Measurements from ENCODE around the gene CRYBA1. TPM values are rescaled to one million over a fixed set of nuclear protein-coding genes. Genes with fewer than 3 reads are reported as not detected.
"Not testable (repeated sequence)": the region's sequence is repeated elsewhere in the genome, so short reads cannot be mapped to it uniquely, and the experiment has no call there.

Gene CRYBA1
- total RNA-seq, 1 experiment from 2014 or later: not detected

DNA sequence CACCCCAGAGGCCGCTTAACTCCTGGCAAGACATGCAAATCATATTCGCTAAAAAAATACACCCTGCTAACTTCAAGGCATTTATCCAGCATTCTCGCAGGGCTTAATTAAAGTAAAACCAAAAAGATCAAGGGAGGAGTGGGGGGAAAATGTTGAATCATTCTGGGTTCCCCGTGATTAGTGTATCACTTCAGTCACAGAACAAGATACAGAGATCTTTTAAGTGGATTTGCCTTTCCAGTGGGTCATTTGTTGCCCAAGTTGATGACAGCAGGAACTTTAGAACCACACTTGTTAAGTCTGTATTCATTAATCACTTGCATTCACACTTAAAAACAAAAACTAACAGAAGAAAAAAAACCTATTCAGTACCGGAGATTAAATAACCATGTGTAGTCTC, 17.3 kb downstream of the CRYBA1 start:
- H3K27ac ChIP-seq (ENCODE audit: low read depth, low read length): no peak overlapping the region
- H3K9ac ChIP-seq (ENCODE audit: low read length): no peak overlapping the region
- DNase-seq (ENCODE audit: low read depth, low spot score) (no peak), ATAC-seq (no peak)
- no TSS peak for BruUV-seq (replicated peaks)
- intact Hi-C loops (cut with micrococcal nuclease): no loop called here
- RAD21 ChIA-PET (ENCODE audit: low non-redundant PET in 1 of 2, low total read pairs in 2 of 2, uncharacterized antibody in 2 of 2, unreplicated experiment in 2 of 2): no interaction called here
- H3K36me3 ChIP-seq (ENCODE audit: control insufficient read depth in 1 of 2, insufficient read depth in 2 of 2, low read length in 2 of 2): peaks cover 58% of the 10 kb centered on the region in 2 experiments
- POLR2A ChIA-PET: no interaction called here
- H2AFZ ChIP-seq (ENCODE audit: low read depth, low read length, poor library complexity, severe bottlenecking): no peak overlapping the region
- H3K4me2 ChIP-seq (ENCODE audit: low read length): no peak overlapping the region
- peaks cover 95% of the 10 kb centered on the region for H3K79me2 ChIP-seq (ENCODE audit: insufficient read depth, low read length)
- H3K4me1 ChIP-seq (ENCODE audit: control insufficient read depth in 1 of 2, insufficient read depth in 2 of 2, low read length in 2 of 2): no peaks in the 10 kb centered on the region
- H4K20me1 ChIP-seq (ENCODE audit: insufficient read depth): peaks cover 43% of the 10 kb centered on the region; the same call in 1 of the 2 replicates
- no peaks in the 10 kb centered on the region for H3K9me3 ChIP-seq (ENCODE audit: control insufficient read depth in 1 of 2, insufficient read depth in 1 of 2, low read depth in 1 of 2, low read length in 2 of 2)
- CTCF ChIA-PET: no interaction called here
- H3K4me3 ChIP-seq (replicated peaks in 1 of 2; ENCODE audit: low read depth in 1 of 2, low read length in 2 of 2): no peak overlapping the region
- no peak for TF ChIP-seq SRF (IDR thresholded peaks at IDR 0.05; ENCODE audit: low read depth)
- TF ChIP-seq ZNF274 (IDR thresholded peaks at IDR 0.05; ENCODE audit: low read depth, low read length): no peak
- TF ChIP-seq CEBPB (IDR thresholded peaks at IDR 0.05; ENCODE audit: low read depth): no peak
- no peak for TF ChIP-seq ELF1 (IDR thresholded peaks at IDR 0.05; ENCODE audit: borderline replicate concordance, low read depth)
- TF ChIP-seq TCF7L2 (IDR thresholded peaks at IDR 0.05; ENCODE audit: borderline replicate concordance, extremely low read depth, insufficient read depth, insufficient read length): no peak
- no peak for TF ChIP-seq RAD21 (IDR thresholded peaks at IDR 0.05; ENCODE audit: low read depth)
- no peak for TF ChIP-seq POLR2A (IDR thresholded peaks at IDR 0.05; ENCODE audit: borderline replicate concordance, extremely low read depth, insufficient read depth, insufficient read length)
- TF ChIP-seq, protein P1, sequence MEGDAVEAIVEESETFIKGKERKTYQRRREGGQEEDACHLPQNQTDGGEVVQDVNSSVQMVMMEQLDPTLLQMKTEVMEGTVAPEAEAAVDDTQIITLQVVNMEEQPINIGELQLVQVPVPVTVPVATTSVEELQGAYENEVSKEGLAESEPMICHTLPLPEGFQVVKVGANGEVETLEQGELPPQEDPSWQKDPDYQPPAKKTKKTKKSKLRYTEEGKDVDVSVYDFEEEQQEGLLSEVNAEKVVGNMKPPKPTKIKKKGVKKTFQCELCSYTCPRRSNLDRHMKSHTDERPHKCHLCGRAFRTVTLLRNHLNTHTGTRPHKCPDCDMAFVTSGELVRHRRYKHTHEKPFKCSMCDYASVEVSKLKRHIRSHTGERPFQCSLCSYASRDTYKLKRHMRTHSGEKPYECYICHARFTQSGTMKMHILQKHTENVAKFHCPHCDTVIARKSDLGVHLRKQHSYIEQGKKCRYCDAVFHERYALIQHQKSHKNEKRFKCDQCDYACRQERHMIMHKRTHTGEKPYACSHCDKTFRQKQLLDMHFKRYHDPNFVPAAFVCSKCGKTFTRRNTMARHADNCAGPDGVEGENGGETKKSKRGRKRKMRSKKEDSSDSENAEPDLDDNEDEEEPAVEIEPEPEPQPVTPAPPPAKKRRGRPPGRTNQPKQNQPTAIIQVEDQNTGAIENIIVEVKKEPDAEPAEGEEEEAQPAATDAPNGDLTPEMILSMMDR (IDR thresholded peaks at IDR 0.05 in 2 of 3, conservative IDR thresholded peaks at IDR 0.05 in 1 of 3; ENCODE audit: borderline replicate concordance in 1 of 3, insufficient read depth in 1 of 3, low read depth in 2 of 3, low read length in 2 of 3): no peak
- TF ChIP-seq EGR1 (IDR thresholded peaks at IDR 0.05; ENCODE audit: low read depth): no peak
- TF ChIP-seq FOSL1 (IDR thresholded peaks at IDR 0.05; ENCODE audit: low read depth): no peak
- TF ChIP-seq YY1 (IDR thresholded peaks at IDR 0.05; ENCODE audit: extremely low read depth, insufficient replicate concordance, low read depth, low read length): no peak
- TF ChIP-seq, protein P2, sequence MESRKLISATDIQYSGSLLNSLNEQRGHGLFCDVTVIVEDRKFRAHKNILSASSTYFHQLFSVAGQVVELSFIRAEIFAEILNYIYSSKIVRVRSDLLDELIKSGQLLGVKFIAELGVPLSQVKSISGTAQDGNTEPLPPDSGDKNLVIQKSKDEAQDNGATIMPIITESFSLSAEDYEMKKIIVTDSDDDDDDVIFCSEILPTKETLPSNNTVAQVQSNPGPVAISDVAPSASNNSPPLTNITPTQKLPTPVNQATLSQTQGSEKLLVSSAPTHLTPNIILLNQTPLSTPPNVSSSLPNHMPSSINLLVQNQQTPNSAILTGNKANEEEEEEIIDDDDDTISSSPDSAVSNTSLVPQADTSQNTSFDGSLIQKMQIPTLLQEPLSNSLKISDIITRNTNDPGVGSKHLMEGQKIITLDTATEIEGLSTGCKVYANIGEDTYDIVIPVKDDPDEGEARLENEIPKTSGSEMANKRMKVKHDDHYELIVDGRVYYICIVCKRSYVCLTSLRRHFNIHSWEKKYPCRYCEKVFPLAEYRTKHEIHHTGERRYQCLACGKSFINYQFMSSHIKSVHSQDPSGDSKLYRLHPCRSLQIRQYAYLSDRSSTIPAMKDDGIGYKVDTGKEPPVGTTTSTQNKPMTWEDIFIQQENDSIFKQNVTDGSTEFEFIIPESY (IDR thresholded peaks at IDR 0.05; ENCODE audit: extremely low read depth, insufficient replicate concordance, low read length): no peak
- no peak for TF ChIP-seq SIN3A (IDR thresholded peaks at IDR 0.05; ENCODE audit: low read depth)
- no peak for TF ChIP-seq POLR2AphosphoS5 (IDR thresholded peaks at IDR 0.05; ENCODE audit: low read depth, low read length)
- no peak for TF ChIP-seq CBX3 (IDR thresholded peaks at IDR 0.05; ENCODE audit: low read depth)
- TF ChIP-seq JUND (IDR thresholded peaks at IDR 0.05): no peak
- TF ChIP-seq SP1 (IDR thresholded peaks at IDR 0.05; ENCODE audit: low read depth): no peak
- H3K9me2 ChIP-seq (ENCODE audit: insufficient read depth): no peaks in the 10 kb centered on the region
- H3K27me3 ChIP-seq (ENCODE audit: insufficient read depth, low read length): no peaks in the 10 kb centered on the region

GRCh38 chr17:29271980-29272379, 25.3 kb downstream of the CRYBA1 start:
- POLR2A ChIA-PET; H3K9ac ChIP-seq (ENCODE audit: low read length); H3K4me3 ChIP-seq (replicated peaks in 1 of 2; ENCODE audit: low read depth in 1 of 2, low read length in 2 of 2); H3K27me3 ChIP-seq (ENCODE audit: insufficient read depth, low read length); H3K9me2 ChIP-seq (ENCODE audit: insufficient read depth); H3K4me1 ChIP-seq (ENCODE audit: control insufficient read depth in 1 of 2, insufficient read depth in 2 of 2, low read length in 2 of 2); H3K27ac ChIP-seq (ENCODE audit: low read depth, low read length); DNase-seq (ENCODE audit: low read depth, low spot score); RAD21 ChIA-PET (ENCODE audit: low non-redundant PET in 1 of 2, low total read pairs in 2 of 2, uncharacterized antibody in 2 of 2, unreplicated experiment in 2 of 2); H3K9me3 ChIP-seq (ENCODE audit: control insufficient read depth in 1 of 2, insufficient read depth in 1 of 2, low read depth in 1 of 2, low read length in 2 of 2); ATAC-seq; BruUV-seq (replicated peaks); H3K4me2 ChIP-seq (ENCODE audit: low read length); H2AFZ ChIP-seq (ENCODE audit: low read depth, low read length, poor library complexity, severe bottlenecking); CTCF ChIA-PET; intact Hi-C loops (cut with micrococcal nuclease): not testable (repeated sequence)
- Histone ChIP-seq H3K36me3 (ENCODE audit: control insufficient read depth in 1 of 2, insufficient read depth in 2 of 2, low read length in 2 of 2) (peaks cover 21 to 36% of the 10 kb centered on the region in 2 experiments), H3K79me2 (ENCODE audit: insufficient read depth, low read length) (peaks cover 99% of the 10 kb centered on the region), H4K20me1 (ENCODE audit: insufficient read depth) (peaks cover 44% of the 10 kb centered on the region)
